ENCODE measurements around the gene EPB41L1. TPM values are rescaled to one million over a fixed set of nuclear protein-coding genes. Genes with fewer than 3 reads are reported as not detected.

Gene EPB41L1
- polyA plus RNA-seq, 4 donors: 69.3 to 82.8 (median 71.8) TPM

DNA sequence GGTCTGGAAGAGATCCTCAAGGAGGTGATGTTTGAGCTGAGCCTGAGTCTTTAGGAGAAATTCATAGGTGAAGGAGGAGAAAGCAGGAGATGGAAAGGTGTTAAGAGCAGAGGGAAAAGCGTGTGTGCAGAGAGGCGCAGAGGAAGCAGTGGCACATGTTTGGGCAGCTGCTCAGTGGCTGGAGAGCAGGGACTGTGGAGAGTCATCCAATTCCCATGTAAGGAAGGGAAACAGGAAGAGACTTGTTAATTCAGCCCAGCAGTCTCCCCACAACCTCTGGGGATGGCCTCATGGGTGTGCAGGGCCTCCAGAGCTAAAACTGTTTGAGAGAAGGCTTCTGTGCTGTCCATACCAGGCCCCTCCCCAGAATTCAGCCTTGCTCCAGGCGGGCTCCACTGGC is 98.0 kb downstream of the EPB41L1 start:
- DNase-seq (ENCODE audit: low read depth in 4 of 4, low spot score in 3 of 4): no peak

DNA sequence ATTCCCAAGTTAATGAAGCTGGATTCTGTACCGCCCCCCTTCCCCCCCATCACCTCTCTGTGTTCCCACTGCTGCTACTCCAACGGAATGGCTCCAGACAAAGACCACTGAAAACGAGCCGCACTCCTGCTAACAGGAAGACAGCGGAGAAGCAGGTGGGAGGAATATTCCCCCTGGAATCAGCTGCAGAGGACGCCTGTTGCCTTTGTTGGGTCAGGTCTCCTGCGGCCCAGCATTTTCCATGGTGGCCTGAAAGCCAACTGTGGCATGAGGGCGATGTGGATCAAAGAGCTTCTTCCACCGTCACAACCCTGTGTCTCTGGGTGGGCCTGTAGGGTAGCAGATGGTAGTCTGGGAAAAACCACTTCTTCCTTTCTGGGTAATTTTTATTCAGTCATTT is 98.5 kb downstream of the EPB41L1 start:
- DNase-seq (ENCODE audit: low read depth in 4 of 4, low spot score in 3 of 4): no peak

DNA sequence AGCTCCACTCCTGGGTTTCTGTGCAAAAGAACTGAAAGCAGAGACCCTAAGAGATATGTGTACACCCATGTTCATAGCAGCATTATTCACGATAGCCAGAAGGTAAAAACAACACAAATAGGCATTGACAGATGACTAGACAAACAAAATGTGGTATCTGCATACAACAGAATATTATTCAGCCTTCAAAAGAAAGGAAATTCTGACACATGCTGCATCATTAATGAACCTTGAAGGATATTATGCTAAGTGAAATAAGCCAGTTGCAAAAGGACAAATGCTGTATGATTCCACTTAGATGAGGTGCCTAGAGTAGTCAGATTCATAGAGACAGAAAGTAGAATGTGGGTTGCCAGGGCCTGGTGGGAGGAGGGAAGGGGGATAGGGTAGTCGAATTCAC is 99.5 kb downstream of the EPB41L1 start:
- no peak for DNase-seq (ENCODE audit: low read depth in 4 of 4, low spot score in 3 of 4)

DNA sequence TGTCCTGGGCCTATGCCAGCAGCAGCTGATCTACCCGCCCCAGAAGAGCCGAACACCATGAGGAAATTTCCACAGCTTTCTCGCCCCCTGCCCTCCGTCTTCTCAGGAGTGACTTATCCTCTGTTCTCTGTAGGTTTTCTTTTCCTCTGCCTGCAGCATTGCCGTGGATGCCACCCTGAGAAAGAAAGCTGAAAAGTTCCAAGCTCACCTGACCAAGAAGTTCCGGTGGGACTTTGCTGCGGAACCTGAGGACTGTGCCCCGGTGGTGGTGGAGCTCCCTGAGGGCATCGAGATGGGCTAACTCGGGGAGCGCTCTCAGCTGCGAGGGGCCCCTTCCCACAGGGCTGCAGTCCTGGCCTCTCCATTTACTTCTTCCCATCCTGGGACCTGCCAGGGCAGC is 100.9 kb downstream of the EPB41L1 start:
- DNase-seq (ENCODE audit: low read depth in 4 of 4, low spot score in 3 of 4): no peak

DNA sequence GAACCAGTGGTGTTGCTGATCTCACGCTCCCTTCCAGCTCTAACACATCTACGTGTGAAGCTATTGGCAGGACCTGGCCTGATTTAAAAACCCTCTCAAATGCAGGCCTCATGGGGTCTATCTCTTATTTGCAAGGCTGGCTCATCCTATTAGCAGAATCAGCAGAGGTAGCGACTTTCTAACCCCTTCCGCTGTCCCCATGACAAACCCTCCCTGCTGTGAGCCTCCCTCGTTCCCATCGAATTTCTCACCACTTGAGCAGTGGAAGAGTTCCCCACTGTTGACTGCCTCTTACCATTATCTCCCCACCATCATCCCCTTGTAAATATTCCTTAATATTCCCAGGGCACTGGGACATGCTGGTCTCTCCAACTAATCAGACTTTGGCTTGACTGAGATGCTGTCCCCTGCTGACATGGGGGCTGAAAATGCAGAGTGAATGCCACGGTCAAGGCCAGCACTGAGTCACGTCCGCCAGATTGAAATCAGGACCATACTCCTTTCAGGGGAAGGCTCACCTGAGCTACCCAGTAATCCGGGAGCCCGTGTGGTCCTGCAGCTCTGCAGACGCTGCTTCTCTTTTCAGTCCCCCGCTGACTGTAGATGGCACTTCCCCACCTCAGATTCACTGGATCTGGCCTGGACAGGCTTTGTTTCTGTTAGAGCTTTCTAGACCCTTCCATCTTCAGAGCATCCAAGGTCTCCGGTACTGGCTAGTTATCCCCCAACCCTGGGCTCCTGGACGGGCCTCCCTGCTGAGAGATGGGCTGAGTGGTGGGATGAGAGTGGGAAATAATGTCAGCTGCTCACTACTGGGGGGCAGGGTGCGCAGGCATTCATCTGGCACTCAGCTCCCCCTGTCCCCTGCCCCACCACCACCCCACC is 104.9 kb downstream of the EPB41L1 start:
- no peak for DNase-seq (ENCODE audit: low read depth in 4 of 4, low spot score in 3 of 4)

DNA sequence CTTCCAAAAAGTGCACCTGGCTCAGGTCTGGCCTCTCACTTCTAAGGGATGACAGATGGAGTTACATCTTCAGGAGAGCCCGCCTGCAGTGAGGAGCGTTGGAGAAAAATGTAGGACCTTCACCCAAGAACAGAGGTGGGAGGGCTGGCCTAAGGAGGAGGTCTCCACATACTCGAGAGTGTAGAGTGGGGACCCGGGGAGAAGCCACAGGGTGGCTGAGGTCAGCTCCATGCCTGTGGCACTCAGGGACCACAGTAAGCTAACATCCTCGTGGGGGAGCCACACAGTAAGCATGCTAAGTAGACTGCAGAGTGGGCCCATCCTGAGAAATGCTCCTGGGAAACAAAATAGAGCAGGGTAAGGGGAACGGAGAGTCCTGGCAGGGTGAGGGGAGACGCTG is 105.8 kb downstream of the EPB41L1 start:
- DNase-seq (ENCODE audit: low read depth in 4 of 4, low spot score in 3 of 4): no peak

DNA sequence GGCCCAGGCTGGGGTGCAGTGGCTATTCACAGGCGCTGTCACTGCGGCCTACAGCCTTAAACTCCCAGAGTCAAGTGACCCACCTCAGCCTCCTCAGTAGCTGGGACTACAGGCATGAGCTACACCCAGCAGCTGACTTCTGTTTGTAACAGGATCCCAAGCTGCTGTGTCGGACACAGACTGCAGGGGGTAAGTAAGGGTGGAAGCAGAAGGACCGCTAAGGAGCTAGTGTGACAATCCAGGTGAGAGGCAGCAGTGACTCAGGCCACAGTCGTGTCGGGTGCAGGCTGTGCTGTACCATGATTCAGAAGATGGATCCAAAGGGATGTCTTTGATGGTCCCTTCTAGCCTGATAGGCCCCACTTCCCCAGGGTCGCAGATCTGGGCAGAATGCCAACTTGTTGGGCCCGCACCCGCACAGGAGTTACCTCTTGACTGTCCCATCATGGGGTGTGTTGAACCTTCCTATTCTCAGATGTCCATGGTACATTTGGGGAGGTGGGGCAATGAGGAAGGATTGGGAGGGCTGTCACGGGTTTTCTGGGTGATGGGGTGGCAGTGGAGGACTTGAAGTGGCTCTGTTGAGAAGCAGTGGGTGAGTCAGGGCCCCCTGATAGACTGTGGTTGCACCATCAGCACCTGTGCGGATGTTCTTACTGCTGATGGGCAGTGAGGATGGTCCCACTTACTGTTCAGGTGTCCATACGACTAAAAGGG is 107.0 kb downstream of the EPB41L1 start:
- no peak for DNase-seq (ENCODE audit: low read depth in 4 of 4, low spot score in 3 of 4)

DNA sequence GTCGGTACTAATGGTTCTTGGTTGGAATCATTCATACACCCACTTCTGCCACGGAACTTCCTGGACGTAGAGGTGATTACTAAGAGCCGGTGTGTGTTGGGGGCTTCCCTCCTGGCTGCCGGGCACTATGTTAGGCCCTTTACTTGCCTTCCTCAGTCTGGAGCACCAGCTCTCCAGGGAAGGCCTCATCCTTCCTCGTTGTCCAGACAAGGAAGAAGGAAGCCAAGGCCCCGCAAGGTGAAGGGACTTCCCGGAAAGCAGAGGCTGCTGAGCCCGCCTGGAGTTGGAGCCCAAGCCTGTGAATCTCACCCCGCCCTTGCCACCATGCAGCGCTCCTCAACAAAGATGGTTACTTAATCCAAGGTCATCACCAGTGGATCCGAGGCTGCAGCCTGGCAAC is 107.9 kb downstream of the EPB41L1 start:
- DNase-seq (ENCODE audit: low read depth in 4 of 4, low spot score in 3 of 4): no peak

DNA sequence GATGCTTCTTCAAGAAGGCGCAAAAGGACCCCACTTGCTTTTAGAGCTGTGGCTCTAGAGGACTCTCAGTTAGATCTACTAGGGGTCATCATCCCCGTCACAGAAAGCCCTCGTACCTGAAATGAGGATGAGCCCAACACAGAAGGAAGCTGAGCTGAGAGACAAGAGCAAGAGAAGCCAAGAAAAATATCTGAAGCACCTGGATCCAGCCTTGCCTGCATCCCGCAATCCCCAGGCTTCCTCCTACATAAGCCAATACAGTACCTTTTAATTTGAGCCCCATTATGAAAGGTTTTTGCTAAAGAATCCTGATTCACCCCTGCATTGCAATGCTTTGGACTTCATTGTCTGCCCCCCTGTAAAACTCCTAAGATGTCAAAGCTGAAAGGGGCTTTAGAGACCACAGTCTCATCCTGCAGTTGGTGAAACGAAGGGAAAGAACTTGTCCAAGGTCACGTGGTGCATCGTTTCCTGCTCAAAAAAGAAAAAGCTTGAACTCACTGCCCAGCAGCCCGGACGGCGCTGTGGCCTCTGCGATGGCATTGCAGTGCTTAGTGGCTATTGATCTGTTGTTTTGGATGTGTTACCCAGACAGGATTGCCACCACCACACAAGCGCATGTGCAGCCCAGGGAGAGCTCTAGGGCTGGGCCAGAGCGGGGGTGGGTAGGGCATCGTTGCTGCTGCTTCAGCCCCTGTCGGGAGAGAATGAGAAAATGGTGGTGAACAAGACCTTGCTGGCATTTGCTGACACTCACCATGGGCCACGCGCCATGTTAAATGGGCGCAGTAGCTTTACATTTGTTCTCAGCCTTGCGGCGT is 110.1 kb downstream of the EPB41L1 start:
- no peak for DNase-seq (ENCODE audit: low read depth in 4 of 4, low spot score in 3 of 4)

DNA sequence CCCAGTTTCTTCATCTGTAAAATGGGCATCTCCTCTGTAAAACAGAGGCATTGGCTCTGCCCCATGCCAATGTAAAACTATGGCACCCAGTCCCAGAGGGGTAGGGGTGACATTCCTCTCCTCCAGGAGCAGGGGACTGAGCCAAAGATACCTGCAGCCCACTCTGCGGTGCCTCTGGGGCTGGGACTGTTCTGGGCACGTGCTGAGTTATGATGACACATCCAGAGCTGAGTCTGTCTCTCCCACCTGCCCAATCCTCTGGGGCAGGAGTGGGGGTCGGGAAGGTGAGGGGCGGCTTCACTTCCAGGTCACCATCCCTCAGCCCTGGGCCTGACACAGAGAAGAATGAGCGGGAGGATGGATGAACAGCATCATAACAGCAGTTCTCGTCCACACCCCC is 111.6 kb downstream of the EPB41L1 start:
- no peak for DNase-seq (ENCODE audit: low read depth in 4 of 4, low spot score in 3 of 4)

DNA sequence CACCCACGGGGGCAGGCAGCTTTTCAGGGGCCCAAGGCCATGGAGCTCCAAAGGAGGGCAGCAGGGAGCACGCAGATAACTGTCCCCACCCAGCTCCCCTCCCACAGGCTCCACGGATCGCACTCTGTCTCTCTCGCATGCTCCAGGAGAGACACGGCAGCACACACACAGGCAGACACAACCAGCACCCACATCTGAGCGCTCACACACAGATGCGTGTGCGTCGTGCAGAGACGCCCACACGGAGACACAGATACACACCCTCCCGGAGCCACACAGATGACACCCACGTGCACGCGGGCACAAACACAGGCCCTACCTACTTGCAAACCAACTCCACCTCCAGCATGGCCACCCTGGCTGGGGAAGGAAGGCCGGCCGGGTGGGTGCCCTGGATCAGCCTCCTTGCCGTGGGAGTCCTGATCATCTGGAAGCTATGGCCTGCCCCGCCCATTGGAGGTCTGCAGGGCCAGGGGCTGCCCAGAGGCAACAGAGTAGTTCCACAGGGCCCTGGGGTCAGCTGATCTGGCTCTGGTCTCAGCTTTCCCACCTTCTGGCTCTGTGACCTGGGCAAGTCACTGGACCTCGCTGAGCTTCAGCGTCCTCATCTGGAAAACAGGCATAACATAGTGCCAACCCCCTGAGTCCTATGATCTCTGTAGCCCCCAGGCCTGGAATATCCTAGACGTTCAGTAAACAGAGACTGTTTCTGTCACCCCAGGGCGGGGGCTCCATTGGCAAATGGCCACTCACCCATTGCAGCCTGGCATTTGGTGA is 113.3 kb downstream of the EPB41L1 start:
- no peak for DNase-seq (ENCODE audit: low read depth in 4 of 4, low spot score in 3 of 4)

DNA sequence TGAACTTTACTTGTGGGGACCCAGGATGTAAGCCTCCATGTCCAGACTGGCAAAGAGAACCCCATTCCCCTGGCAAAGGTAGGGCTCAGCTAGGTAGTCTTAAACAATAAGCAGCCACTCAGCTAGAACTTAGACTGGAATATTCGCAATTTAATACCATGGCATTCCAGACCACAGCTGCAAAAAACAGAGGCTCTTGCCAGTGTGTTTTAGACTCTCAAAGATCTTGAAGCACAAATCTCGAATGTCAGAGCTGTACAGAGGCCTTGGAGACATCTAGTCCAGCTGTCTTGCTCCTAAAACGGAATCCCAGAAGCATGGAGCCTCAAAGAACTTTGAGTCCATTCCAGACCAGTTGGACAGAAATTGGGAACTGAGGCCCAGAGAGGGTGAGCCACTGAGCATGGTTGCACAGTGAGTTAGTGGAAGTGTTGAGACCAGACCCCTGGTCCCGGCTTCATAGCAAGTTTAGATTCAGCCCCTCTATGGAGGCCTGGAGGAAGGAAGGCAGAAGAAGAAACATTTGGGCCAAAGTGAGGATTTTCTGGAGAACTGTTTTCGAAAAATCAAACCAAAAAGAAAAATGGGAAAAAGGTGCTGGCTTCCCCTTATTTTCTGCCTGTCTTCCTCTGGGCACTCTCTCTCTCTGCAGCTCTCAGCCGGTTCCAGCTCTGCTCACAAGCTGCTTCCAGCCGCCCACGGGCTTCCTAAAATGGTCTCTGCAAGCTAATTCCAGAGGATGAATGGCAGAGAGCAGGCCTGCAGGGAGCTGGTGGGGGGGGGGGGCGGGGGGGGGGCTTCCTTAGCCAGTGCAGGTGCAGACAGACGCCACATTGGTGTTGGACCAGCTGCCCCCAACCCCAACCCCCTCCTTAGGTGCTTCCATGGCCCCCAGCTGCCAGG is 114.2 kb downstream of the EPB41L1 start:
- DNase-seq (ENCODE audit: low read depth in 4 of 4, low spot score in 3 of 4): no peak

DNA sequence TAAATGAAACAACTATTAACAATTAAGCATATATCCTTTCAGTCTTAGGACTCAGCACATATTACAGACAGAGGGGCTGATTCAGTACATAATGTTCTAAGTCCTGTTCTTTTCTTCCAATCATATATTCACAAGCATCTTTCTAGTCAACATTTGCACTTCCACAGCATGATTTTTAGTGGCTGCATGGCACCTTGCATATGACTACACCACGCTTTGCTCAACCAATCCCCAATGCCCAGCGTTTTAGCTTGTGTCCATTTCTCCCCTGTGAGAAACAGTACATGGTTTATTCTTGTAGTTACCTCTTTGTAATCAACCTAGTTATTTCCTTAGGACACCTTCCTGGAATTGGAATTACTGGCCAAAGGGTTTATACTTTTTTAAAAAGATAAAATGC is 115.0 kb downstream of the EPB41L1 start:
- DNase-seq (ENCODE audit: low read depth in 4 of 4, low spot score in 3 of 4): no peak

DNA sequence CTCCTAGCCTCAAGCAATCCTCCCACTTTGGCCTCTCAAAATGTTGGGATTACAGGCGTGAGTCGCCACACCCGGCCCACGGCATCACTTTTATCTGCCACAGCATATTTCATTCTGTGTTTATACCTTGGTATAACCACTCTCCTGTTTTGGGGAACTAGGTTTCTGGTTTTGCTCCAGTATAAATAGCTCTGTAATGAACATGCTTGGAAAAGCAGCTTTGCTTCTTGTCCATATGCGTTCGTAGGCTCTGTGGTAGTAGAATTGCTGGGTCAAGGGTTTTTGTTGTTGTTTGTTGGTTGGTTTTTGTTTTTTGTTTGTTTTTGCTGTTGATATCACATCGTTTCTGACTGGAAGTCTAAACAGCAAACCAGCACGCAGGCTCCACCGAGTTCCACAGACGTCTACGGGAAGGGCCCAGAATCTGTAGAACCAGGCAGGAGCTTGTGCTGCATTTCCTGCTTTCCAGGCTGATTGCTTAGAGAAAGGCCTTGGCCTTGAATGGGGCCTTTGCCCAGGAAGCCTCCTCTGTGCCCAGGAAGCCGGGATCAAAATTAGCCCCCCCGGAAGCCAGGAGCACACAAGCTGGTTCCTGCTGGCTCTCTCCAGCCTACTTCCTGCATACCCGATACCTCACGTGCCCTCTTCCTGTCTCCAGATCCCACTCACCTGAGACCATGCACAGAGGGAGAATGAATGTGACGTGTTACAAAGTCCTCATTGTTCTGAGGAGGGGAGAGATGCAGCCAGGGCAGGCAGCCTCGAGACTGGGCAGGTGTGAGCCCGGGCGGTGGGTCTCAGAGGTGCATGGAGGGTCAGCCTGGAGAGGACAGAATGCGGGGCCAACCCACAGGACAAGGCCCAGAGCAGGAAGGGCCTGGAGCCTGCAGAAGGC is 116.5 kb downstream of the EPB41L1 start:
- peak in 1 of 4 donors; percentile 2 for DNase-seq (ENCODE audit: low read depth in 4 of 4, low spot score in 3 of 4)

DNA sequence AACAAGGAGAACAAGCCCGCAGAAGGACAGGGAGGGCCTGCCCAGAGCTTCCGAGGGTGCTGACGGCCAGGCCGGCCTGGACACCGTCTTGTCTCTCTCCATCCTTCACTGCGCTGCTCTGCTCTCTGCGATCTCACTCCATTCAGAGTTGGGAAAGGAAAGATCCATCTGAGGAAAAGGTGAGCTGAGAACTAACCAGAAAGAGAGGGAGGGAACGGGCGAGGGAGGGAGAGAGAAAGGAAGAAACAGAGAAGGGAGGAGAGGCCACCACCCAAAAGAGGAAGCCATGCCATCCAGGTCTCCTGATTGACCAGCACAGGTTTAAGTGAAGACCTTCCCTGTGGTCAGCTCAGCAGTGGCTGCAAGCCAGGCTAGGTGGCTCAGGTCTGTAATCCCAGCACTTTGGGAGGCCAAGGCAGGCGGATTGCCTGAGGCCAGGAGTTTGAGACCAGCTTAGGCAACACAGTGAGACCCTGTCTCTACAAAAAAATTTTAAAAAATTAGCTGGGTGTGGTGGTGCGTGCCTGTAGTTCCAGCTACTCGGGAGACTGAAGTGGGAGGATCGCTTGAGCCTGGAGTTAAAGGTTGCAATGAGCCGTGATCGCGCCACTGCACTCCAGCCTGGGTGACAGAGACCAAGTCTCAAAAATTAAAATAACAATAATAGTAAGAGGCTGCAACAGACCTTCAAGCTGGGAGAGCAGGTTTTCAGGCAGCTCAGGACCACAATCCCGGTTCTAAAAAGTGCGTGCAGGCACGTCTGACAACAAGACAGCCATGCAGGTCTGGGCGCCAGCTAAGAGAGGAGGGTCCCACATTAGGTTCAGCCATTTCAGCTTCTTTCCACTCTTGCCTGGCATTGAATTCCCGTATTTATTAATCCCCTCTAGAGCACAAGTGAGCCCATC is 117.4 kb downstream of the EPB41L1 start:
- DNase-seq (ENCODE audit: low read depth in 4 of 4, low spot score in 3 of 4): no peak

DNA sequence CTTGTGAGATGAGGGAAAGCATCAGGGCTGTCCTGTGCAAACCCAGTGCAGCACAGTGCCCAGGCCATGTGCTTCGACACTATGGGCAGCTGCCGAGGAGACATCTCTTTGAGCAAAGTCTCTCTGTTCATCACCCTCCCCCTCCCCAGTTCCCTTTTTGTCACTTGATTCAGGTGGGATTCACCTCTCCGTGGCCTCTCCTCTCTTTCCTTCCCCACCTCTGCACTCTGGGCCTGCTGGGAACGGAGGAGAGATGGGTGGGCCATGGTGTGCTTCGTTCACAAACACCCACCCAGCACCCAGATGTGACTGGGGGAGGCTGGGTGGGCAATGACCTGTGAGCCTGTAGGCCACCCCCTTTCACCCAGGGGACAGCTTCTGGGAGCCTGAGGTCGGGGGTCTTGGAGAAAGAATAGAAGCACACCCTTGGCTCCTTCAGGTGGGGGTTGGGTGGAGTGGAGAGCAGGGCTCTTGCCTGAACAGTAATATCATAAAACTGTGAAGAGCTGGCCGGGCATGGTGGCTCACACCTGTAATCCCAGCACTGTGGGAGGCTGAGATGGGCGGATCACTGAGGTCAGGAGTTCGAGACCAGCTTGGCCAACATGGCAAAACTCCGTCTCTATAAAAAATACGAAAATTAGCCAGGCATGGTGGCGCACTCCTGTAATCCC is 118.1 kb downstream of the EPB41L1 start:
- DNase-seq (ENCODE audit: low read depth in 4 of 4, low spot score in 3 of 4): no peak

All from right renal pelvis (tissue), 4 donors.